ENCODE results near the gene RIC1. TPM values are rescaled to one million over a fixed set of nuclear protein-coding genes. Genes with fewer than 3 reads are reported as not detected.

RIC1 gene
- total and polyA plus RNA-seq, 2 donors (not counting 1 experiment from before 2014, with no cell fraction given): 38.9 to 43.1 TPM

- Histone ChIP-seq H3K4me1 (ENCODE audit: control insufficient read depth, extremely low read depth, insufficient read depth, low read length) (no peaks in the 10 kb centered on the region), H3K4me2 (ENCODE audit: extremely low read depth, insufficient read depth, low read length) (no peak overlapping the region), H3K4me3 (replicated peaks in 1 of 4; ENCODE audit: control extremely low read depth in 1 of 4, insufficient read depth in 1 of 4, low read depth in 3 of 4, low read length in 4 of 4) (no peak overlapping the region), H2AFZ (ENCODE audit: low read length) (no peak overlapping the region), H3K9me3 (ENCODE audit: control insufficient read depth, insufficient read depth, low read depth, low read length) (no peaks in the 10 kb centered on the region), H4K20me1 (ENCODE audit: control insufficient read depth, extremely low read depth, insufficient read depth, low read length) (no peaks in the 10 kb centered on the region), H3K79me2 (ENCODE audit: control insufficient read depth, insufficient read depth, low read length) (peaks cover 93% of the 10 kb centered on the region), H3K9ac (ENCODE audit: insufficient read depth, low read length) (no peak overlapping the region), H3K27ac (ENCODE audit: insufficient read depth, low read length) (no peak overlapping the region), H3K27me3 (ENCODE audit: control insufficient read depth, insufficient read depth, low read length) (no peaks in the 10 kb centered on the region), H3K36me3 (ENCODE audit: control insufficient read depth, insufficient read depth, low read length) (no peaks in the 10 kb centered on the region)
- no peak for DNase-seq (ENCODE audit: low read depth in 2 of 2)
- no peak for TF ChIP-seq CTCF (conservative IDR thresholded peaks at IDR 0.05 in 1 of 2, IDR thresholded peaks at IDR 0.05 in 1 of 2; ENCODE audit: low read depth in 1 of 2, low read length in 2 of 2)
- no peak for TF ChIP-seq EZH2 (IDR thresholded peaks at IDR 0.05; ENCODE audit: low read length, missing control alignments)
Observed at GRCh38 chr9:5635390-5635789, 6.5 kb downstream of the RIC1 start.

GRCh38 chr9:5639816-5640215, 10.9 kb downstream of the RIC1 start:
- TF ChIP-seq CTCF (conservative IDR thresholded peaks at IDR 0.05 in 1 of 2, IDR thresholded peaks at IDR 0.05 in 1 of 2; ENCODE audit: low read depth in 1 of 2, low read length in 2 of 2): no peak
- TF ChIP-seq EZH2 (IDR thresholded peaks at IDR 0.05; ENCODE audit: low read length, missing control alignments): no peak
- no peaks in the 10 kb centered on the region for H3K9me3 ChIP-seq (ENCODE audit: control insufficient read depth, insufficient read depth, low read depth, low read length)
- DNase-seq (ENCODE audit: low read depth in 2 of 2): no peak
- no peaks in the 10 kb centered on the region for H3K27me3 ChIP-seq (ENCODE audit: control insufficient read depth, insufficient read depth, low read length)
- no peaks in the 10 kb centered on the region for H3K36me3 ChIP-seq (ENCODE audit: control insufficient read depth, insufficient read depth, low read length)
- H3K4me3 ChIP-seq (replicated peaks in 1 of 4; ENCODE audit: control extremely low read depth in 1 of 4, insufficient read depth in 1 of 4, low read depth in 3 of 4, low read length in 4 of 4): no peak overlapping the region
- H3K27ac ChIP-seq (ENCODE audit: insufficient read depth, low read length): no peak overlapping the region
- H3K4me1 ChIP-seq (ENCODE audit: control insufficient read depth, extremely low read depth, insufficient read depth, low read length): no peaks in the 10 kb centered on the region
- no peak overlapping the region for H2AFZ ChIP-seq (ENCODE audit: low read length)
- no peak overlapping the region for H3K4me2 ChIP-seq (ENCODE audit: extremely low read depth, insufficient read depth, low read length)
- H3K9ac ChIP-seq (ENCODE audit: insufficient read depth, low read length): no peak overlapping the region
- peaks cover 82% of the 10 kb centered on the region for H3K79me2 ChIP-seq (ENCODE audit: control insufficient read depth, insufficient read depth, low read length)
- peaks cover 3% of the 10 kb centered on the region for H4K20me1 ChIP-seq (ENCODE audit: control insufficient read depth, extremely low read depth, insufficient read depth, low read length)

- H3K4me3 ChIP-seq (replicated peaks in 1 of 4; ENCODE audit: control extremely low read depth in 1 of 4, insufficient read depth in 1 of 4, low read depth in 3 of 4, low read length in 4 of 4): no peak overlapping the region
- peaks cover 84% of the 10 kb centered on the region for H3K79me2 ChIP-seq (ENCODE audit: control insufficient read depth, insufficient read depth, low read length)
- H4K20me1 ChIP-seq (ENCODE audit: control insufficient read depth, extremely low read depth, insufficient read depth, low read length): peaks cover 3% of the 10 kb centered on the region
- H3K9ac ChIP-seq (ENCODE audit: insufficient read depth, low read length): no peak overlapping the region
- H3K36me3 ChIP-seq (ENCODE audit: control insufficient read depth, insufficient read depth, low read length): no peaks in the 10 kb centered on the region
- H3K27me3 ChIP-seq (ENCODE audit: control insufficient read depth, insufficient read depth, low read length): no peaks in the 10 kb centered on the region
- no peaks in the 10 kb centered on the region for H3K4me1 ChIP-seq (ENCODE audit: control insufficient read depth, extremely low read depth, insufficient read depth, low read length)
- TF ChIP-seq EZH2 (IDR thresholded peaks at IDR 0.05; ENCODE audit: low read length, missing control alignments) (no peak), CTCF (conservative IDR thresholded peaks at IDR 0.05 in 1 of 2, IDR thresholded peaks at IDR 0.05 in 1 of 2; ENCODE audit: low read depth in 1 of 2, low read length in 2 of 2) (no peak)
- no peaks in the 10 kb centered on the region for H3K9me3 ChIP-seq (ENCODE audit: control insufficient read depth, insufficient read depth, low read depth, low read length)
- H3K4me2 ChIP-seq (ENCODE audit: extremely low read depth, insufficient read depth, low read length): no peak overlapping the region
- H3K27ac ChIP-seq (ENCODE audit: insufficient read depth, low read length): no peak overlapping the region
- H2AFZ ChIP-seq (ENCODE audit: low read length): no peak overlapping the region
- DNase-seq (ENCODE audit: low read depth in 2 of 2): no peak
Observed at GRCh38 chr9:5642170-5642569, 13.3 kb downstream of the RIC1 start.
